Parathyroid adenoma (tissue), 2 donors: ENCODE results near the gene NAGPA.

Experiments used
- H2AFZ ChIP-seq: fragments of 300-600 bp; sonication (generic); one replicate; pipeline ENCODE4 v1.7.0; 2017; ENCODE audit warnings: antibody characterized with exemption, mild to moderate bottlenecking
- H3K27ac ChIP-seq: fragments of 300-600 bp; sonication (generic); one replicate; pipeline ENCODE4 v1.7.0; 2017
- H3K27me3 ChIP-seq: fragments of 300-600 bp; sonication (generic); one replicate; pipeline ENCODE4 v1.7.0; 2017; ENCODE audit warnings: low read length; ENCODE audit not compliant: control insufficient read depth, insufficient read depth
- H3K36me3 ChIP-seq: fragments of 300-600 bp; sonication (generic); one replicate; pipeline ENCODE4 v1.7.0; 2017; ENCODE audit warnings: low read length; ENCODE audit not compliant: control insufficient read depth, insufficient read depth
- H3K4me1 ChIP-seq: fragments of 300-600 bp; sonication (generic); one replicate; pipeline ENCODE4 v1.7.0; 2017; ENCODE audit warnings: control low read depth
- H3K4me2 ChIP-seq: fragments of 300-600 bp; sonication (generic); one replicate; pipeline ENCODE4 v1.7.0; 2017; ENCODE audit warnings: low read length
- H3K4me3 ChIP-seq: fragments of 300-600 bp; sonication (generic); one replicate; pipeline ENCODE4 v1.7.0; 2017; ENCODE audit warnings: low read depth, low read length
- H3K79me2 ChIP-seq: fragments of 300-600 bp; sonication (generic); one replicate; pipeline ENCODE4 v1.7.0; 2017; ENCODE audit warnings: control low read depth
- H3K9ac ChIP-seq: fragments of 300-600 bp; sonication (generic); one replicate; pipeline ENCODE4 v1.7.0; 2017; ENCODE audit warnings: mild to moderate bottlenecking
- H3K9me3 ChIP-seq: fragments of 300-600 bp; sonication (generic); one replicate; pipeline ENCODE4 v1.7.0; 2017; ENCODE audit warnings: low read length; ENCODE audit not compliant: control insufficient read depth
- TF ChIP-seq, protein P1 (sequence below): fragments of 300-600 bp; sonication (generic); IDR thresholded peaks from one replicate; pipeline ENCODE4 v1.7.0; 2017; ENCODE audit warnings: antibody characterized with exemption, mild to moderate bottlenecking
- donor health status: primary hyperparathyroidism.

NAGPA gene

DNA sequence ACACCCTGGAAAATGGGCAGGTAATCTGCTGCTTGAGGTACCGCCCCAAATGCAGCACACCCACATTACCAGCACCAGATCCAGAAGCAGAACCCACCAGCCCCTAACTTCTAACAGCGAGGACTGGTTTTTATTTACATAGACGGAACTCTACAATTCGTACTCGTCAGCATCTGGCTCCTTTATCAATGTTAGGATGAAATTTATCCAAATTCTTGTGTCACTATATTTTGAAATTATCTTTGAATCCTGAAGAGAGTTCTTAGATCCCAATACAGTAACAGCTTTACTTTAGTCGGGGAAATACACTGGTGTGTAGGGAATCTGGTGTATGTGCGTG is 37.6 kb upstream of the NAGPA start:
- peak overlapping the region; percentile 100 for H2AFZ ChIP-seq
- H3K4me2 ChIP-seq: peak overlapping the region; percentile 86
- H3K9ac ChIP-seq: no peak overlapping the region
- no peaks in the 10 kb centered on the region for H3K27me3 ChIP-seq
- peak overlapping the region; percentile 68 for H3K4me3 ChIP-seq
- H3K36me3 ChIP-seq: no peaks in the 10 kb centered on the region
- H3K9me3 ChIP-seq: no peaks in the 10 kb centered on the region
- H3K27ac ChIP-seq: peak overlapping the region; percentile 62
- peaks cover 3% of the 10 kb centered on the region for H3K4me1 ChIP-seq
- H3K79me2 ChIP-seq: no peaks in the 10 kb centered on the region
- TF ChIP-seq, protein P1, sequence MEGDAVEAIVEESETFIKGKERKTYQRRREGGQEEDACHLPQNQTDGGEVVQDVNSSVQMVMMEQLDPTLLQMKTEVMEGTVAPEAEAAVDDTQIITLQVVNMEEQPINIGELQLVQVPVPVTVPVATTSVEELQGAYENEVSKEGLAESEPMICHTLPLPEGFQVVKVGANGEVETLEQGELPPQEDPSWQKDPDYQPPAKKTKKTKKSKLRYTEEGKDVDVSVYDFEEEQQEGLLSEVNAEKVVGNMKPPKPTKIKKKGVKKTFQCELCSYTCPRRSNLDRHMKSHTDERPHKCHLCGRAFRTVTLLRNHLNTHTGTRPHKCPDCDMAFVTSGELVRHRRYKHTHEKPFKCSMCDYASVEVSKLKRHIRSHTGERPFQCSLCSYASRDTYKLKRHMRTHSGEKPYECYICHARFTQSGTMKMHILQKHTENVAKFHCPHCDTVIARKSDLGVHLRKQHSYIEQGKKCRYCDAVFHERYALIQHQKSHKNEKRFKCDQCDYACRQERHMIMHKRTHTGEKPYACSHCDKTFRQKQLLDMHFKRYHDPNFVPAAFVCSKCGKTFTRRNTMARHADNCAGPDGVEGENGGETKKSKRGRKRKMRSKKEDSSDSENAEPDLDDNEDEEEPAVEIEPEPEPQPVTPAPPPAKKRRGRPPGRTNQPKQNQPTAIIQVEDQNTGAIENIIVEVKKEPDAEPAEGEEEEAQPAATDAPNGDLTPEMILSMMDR: no peak

- no peaks in the 10 kb centered on the region for H3K9me3 ChIP-seq
- peaks cover 3% of the 10 kb centered on the region for H3K4me1 ChIP-seq
- H3K79me2 ChIP-seq: no peaks in the 10 kb centered on the region
- H3K27me3 ChIP-seq: no peaks in the 10 kb centered on the region
- H3K9ac ChIP-seq: no peak overlapping the region
- no peak overlapping the region for H3K4me3 ChIP-seq
- no peak overlapping the region for H3K27ac ChIP-seq
- TF ChIP-seq, protein P1: no peak
- no peaks in the 10 kb centered on the region for H3K36me3 ChIP-seq
- H2AFZ ChIP-seq: peak overlapping the region; percentile 100
- no peak overlapping the region for H3K4me2 ChIP-seq
These were observed 36.9 kb upstream of the NAGPA start for GRCh38 chr16:5070431-5071186.

- Histone ChIP-seq H3K9ac (no peak overlapping the region), H3K4me2 (no peak overlapping the region), H3K27me3 (no peaks in the 10 kb centered on the region), H3K79me2 (no peaks in the 10 kb centered on the region), H2AFZ (no peak overlapping the region), H3K4me1 (peaks cover 3% of the 10 kb centered on the region), H3K27ac (no peak overlapping the region), H3K36me3 (no peaks in the 10 kb centered on the region), H3K4me3 (no peak overlapping the region), H3K9me3 (no peaks in the 10 kb centered on the region)
- TF ChIP-seq, protein P1: no peak
These were observed 36.1 kb upstream of the NAGPA start for GRCh38 chr16:5069854-5070253.

DNA sequence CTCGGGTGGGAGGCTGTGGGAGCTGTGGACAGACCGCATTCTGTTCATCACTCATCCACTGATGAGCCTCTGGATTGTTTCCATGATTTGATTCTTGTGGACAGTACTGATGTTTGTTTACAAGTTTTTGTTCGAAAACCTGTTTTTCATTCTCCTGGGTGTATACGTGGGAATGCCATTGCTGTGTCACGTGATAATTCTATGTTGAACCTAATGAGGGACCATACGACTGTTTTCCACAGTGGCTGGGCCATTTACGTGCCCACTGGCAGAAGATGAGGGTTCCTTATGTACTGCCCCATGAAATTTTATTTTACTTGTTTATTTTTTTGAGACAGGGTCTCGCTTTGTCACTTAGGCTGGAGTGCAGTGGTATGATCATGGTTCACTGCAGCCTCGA is 35.3 kb upstream of the NAGPA start:
- Histone ChIP-seq H3K4me1 (peaks cover 3% of the 10 kb centered on the region), H3K4me3 (no peak overlapping the region), H3K79me2 (no peaks in the 10 kb centered on the region), H3K4me2 (no peak overlapping the region), H3K9ac (no peak overlapping the region), H3K9me3 (no peaks in the 10 kb centered on the region), H3K27ac (no peak overlapping the region), H3K36me3 (no peaks in the 10 kb centered on the region), H2AFZ (no peak overlapping the region), H3K27me3 (no peaks in the 10 kb centered on the region)
- TF ChIP-seq, protein P1: no peak

DNA sequence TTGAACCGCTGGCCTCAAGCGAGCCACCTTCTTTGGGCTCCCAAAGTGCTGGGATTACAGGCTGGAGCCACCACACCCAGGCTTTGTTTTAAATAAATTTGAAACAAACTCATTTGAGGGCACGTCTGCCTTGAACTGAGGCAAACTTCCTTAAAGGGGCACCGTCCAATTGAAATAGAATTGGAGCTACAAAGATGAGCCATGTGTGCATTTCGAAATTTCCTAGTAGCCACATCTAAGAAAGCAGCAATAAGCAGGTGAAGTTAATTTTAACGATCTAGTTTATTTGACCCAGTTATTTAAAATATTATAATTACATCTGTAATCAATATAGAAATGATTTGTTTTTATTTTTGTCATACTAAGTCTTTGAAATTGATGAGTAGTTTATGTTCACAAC is 32.8 kb upstream of the NAGPA start:
- Histone ChIP-seq H3K27ac (no peak overlapping the region), H3K4me2 (no peak overlapping the region), H3K9me3 (no peaks in the 10 kb centered on the region), H2AFZ (no peak overlapping the region), H3K79me2 (no peaks in the 10 kb centered on the region), H3K4me3 (no peak overlapping the region), H3K27me3 (no peaks in the 10 kb centered on the region), H3K36me3 (no peaks in the 10 kb centered on the region), H3K9ac (no peak overlapping the region), H3K4me1 (peaks cover 3% of the 10 kb centered on the region)
- TF ChIP-seq, protein P1: no peak
